GM12801 (cell line): ENCODE results near the gene SHC3.

ENCODE experiments used
- TF ChIP-seq, protein P1 (sequence below): IDR thresholded peaks from one replicate; pipeline ENCODE4 v1.5.1; 2011; ENCODE audit warnings: control low read depth; ENCODE audit not compliant: insufficient read length; ENCODE audit errors: extremely low read depth

The SHC3 gene

DNA sequence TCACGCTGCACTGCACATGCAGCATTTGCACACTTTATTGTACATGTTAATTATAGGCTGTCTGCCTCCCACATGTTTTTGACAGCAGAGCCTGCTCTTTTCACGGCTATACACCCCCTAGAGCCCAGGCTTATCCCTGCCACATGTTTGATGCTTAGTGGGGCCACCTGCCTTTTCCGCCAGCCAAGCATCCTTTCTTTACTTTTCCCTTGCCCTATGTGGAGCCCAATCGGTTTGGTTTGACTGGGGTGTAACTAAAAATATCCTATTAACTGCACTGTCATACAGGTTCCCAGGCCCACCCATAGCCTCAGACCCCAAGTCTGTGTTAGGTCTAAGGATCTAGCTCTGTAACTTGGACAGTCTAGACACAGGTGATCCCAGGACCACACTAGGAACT, 206.2 kb downstream of the SHC3 start:
- TF ChIP-seq, protein P1, sequence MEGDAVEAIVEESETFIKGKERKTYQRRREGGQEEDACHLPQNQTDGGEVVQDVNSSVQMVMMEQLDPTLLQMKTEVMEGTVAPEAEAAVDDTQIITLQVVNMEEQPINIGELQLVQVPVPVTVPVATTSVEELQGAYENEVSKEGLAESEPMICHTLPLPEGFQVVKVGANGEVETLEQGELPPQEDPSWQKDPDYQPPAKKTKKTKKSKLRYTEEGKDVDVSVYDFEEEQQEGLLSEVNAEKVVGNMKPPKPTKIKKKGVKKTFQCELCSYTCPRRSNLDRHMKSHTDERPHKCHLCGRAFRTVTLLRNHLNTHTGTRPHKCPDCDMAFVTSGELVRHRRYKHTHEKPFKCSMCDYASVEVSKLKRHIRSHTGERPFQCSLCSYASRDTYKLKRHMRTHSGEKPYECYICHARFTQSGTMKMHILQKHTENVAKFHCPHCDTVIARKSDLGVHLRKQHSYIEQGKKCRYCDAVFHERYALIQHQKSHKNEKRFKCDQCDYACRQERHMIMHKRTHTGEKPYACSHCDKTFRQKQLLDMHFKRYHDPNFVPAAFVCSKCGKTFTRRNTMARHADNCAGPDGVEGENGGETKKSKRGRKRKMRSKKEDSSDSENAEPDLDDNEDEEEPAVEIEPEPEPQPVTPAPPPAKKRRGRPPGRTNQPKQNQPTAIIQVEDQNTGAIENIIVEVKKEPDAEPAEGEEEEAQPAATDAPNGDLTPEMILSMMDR: no peak

DNA sequence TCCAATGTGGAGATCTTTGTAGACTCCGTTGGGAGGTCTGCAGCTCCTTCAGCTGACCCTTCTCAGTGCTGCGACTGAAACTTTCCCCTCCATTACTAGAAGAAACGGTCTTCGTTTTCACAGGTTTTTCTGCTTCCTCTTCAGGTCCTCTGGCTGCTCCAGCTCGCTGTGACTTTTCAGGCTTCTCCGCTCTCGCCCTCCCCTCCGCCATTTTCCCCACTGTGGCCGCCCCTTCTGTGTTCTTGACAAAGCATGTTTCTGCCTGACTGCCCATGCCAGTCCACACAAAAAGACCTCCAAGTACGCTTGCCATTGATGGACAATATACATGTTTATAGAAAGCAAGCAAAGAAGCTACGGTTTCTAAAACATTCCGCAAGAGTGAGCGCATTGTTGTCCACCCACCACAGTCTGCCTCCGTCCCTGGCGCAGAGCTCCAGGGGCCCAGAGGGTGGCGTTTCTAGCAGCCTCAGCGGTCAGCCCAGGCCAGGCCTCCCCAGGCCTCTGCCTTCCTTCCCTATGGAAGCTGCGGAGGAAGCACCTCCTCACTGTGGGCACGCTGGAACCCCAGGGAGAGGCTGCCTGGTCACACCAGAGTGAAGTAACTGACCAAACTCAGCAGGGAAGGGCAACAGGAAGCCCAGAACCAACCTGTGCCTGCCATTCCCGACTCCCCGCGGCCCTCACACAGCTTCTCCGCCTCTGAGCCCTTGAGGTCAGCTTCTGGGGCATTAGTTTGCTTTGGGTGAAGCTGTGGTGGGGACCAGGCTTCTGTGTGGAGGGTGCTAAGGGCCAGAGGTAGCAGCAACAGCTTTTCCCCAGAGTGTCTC, 207.3 kb downstream of the SHC3 start:
- TF ChIP-seq, protein P1: no peak

DNA sequence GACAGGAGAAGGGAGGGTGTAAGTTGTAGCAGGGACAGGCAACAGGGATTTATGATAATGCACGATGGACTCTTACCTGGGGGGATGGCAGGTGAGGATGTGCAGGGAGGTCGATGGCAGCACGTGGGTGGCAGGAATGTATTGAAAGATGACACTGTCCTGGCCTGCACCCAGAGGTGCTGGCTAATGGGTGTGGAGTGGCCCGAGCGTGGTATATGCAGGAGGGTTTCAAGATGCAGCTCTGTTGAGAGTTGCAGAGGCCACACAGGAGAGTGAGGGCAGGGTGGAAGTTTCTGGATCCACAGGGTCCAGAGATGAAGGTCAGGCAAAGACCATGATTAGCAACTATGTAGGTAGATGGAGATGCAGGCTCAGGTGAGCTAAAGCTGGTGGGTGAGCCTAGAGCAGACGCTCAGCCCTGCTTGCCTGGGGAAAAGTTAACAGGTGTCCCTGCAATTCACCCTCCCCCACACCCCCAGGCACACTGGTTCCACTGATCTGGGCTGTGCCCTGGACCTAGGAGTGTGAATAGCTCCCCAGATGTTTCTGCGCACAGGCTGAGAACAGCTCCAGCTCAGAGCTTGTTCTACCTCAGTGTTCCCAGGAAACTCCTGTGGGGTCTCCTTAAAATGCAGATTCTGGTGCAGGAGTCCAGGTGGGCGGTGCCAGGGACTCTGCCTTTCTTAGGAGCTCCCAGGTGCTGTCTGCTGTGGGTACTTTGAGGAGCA, 208.8 kb downstream of the SHC3 start:
- TF ChIP-seq, protein P1: no peak

DNA sequence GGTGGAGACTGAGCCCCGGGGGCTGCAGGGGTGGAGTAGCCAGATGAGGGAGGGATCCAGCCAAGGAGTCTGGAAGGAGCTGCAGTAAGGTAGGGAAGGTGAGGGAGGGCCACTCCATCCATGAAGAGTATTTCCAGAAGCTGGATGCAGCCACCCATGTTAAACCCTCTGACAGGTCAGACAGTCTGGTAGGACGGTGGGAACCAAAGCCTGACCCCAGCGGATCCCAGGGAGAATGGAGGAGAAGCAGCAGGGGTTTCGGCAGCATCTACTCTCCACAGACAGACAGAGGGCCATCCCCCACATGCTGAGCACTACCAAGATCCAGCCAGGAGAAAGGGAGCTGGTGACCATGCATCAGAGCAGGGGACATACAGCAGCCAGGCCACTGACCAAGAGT, 209.8 kb downstream of the SHC3 start:
- TF ChIP-seq, protein P1: no peak

DNA sequence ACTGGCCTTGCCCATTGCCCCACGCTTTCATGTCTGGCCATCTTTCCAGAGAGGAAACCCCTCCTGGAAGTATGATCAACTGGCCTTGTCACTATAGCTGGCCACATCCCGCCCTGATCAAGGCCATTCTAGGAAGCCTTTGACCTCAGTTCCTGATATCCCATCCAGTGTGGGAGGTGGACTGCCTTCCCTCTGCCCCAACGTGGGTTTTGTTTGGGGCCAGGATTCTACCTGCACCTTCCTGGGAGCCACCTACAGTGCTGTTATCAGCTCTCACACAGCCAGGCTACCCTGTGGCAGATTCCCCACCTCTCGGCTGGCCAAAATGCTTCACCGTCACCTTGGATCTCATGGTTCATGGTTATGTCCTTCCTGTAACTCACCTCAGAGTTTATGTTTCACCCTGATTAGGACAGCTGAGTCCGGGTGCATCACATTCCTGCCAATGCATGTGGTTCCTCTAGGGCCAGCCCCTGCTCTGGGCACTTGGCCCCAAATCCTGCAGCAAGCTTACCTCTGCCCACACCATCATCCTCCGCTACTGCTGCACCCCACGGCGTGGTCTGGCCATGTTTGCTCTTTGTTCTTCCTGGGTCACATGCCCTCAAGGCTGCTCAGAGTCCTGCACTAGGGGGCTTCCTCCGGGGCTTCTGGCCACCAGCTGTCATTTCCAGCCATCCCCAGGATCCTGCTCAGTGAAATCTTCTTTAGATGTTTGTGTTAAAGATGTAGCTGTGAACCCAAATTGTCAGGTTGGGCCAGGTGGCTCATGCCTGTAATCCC, 211.5 kb downstream of the SHC3 start:
- TF ChIP-seq, protein P1: no peak

DNA sequence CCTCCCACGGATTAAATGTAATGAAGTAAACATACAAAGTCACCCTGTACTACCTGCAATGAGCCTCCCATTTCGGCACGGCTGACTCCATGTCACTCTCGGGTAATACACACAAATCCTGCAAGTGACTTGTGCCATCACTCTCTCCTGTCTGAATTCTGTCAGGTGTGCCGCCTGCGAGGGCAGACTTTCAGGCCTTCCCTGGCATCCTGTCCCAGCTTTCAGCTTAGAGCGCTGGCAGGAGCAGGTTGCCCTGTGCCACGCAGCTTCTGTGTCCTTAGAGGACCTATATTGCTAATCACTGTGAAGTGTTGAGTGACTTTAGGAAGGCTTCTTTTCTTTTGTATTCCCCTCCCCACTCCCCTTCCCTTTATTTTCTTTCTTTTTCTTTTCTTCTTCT, 213.1 kb downstream of the SHC3 start:
- TF ChIP-seq, protein P1: no peak

DNA sequence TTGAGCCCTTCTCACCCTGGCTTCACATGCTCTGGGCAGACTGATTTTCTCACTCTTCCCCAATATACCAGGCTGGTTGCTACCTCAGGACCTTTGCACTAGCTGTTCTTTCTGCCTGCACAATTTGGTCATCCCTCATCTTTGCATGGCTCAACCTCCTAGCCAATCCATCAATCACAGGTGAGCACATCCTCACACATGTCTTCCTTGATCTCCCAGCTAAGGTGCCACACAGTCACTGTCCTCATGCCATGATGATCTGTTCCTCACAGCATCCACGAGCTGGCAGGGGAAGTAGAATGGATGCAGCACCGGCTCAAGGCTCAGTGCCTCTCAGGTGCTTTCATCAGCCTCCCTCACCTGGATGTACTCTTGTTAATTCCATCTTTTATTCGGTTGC, 218.0 kb downstream of the SHC3 start:
- TF ChIP-seq, protein P1: no peak
